NB4 (cell line): Measurements from ENCODE around the gene MRGPRF.
A peak's percentile ranks its signal among the peaks of the same experiment; 100 is the strongest.

Experiments
- DNase-seq: peaks from one replicate; pipeline ENCODE4 v3.0.0; 2010; ENCODE audit warnings: low read depth
- H3K4me3 ChIP-seq: one replicate; pipeline ENCODE4 v1.5.1; 2011; ENCODE audit warnings: mild to moderate bottlenecking, low read depth, low read length, moderate library complexity
- CTCF ChIP-seq: IDR thresholded peaks from one replicate; pipeline ENCODE4 v1.5.1; 2012; ENCODE audit warnings: low read depth, low read length
- MAX ChIP-seq: IDR thresholded peaks from 2 replicates; pipeline ENCODE4 v1.6.1; 2011; ENCODE audit warnings: low read depth, low read length
- MYC ChIP-seq: IDR thresholded peaks from 2 replicates; pipeline ENCODE4 v1.6.1; 2011; ENCODE audit warnings: low read depth, low read length
- POLR2A ChIP-seq: IDR thresholded peaks from 2 replicates; pipeline ENCODE4 v1.6.1; 2011; ENCODE audit warnings: mild to moderate bottlenecking; ENCODE audit not compliant: insufficient read length; ENCODE audit errors: extremely low read depth

Gene MRGPRF

GRCh38 chr11:68955607-68955958 lies 57.5 kb downstream of the MRGPRF start:
- peak; percentile 13 for TF ChIP-seq CTCF
- no peak for TF ChIP-seq POLR2A
- H3K4me3 ChIP-seq = peak overlapping the region; percentile 32
- no peak for DNase-seq

GRCh38 chr11:68954836-68955606 lies 58.0 kb downstream of the MRGPRF start:
- H3K4me3 ChIP-seq = peak overlapping the region; percentile 32
- 0 out of 2 replicates have a peak, but pooled peaks have one; percentile 14 for TF ChIP-seq MYC
- peak; percentile 45; the same call in 1 of the 2 replicates for TF ChIP-seq MAX
- TF ChIP-seq POLR2A = peak; percentile 56
- no peak for TF ChIP-seq CTCF

More at GRCh38 chr11:68954836-68955606, 58.0 kb downstream of the MRGPRF start:
- DNase-seq = peak; percentile 89
